ENCODE results near the gene VAMP2. TPM values are rescaled to one million over a fixed set of nuclear protein-coding genes. Genes with fewer than 3 reads are reported as not detected.

The VAMP2 gene
- total RNA-seq, 1 donor from 2014 or later, result 2.1 TPM

GRCh38 chr17:8166731-8167130 is 4.0 kb upstream of the VAMP2 start:
- Histone ChIP-seq H3K36me3 (ENCODE audit: control insufficient read depth, insufficient read depth, low read length) (no peaks in the 10 kb centered on the region), H3K27me3 (ENCODE audit: control insufficient read depth, insufficient read depth, low read length) (no peaks in the 10 kb centered on the region), H3K4me3 (ENCODE audit: low read depth, low read length) (no peak overlapping the region)
- no peak for TF ChIP-seq CTCF (IDR thresholded peaks at IDR 0.05; ENCODE audit: insufficient read depth, low read length, severe bottlenecking)
- DNase-seq (ENCODE audit: low read depth) (peak; percentile 48), FAIRE-seq (no peak)

- no peak for DNase-seq (ENCODE audit: low read depth)
- Histone ChIP-seq H3K27me3 (ENCODE audit: control insufficient read depth, insufficient read depth, low read length) (no peaks in the 10 kb centered on the region), H3K4me3 (ENCODE audit: low read depth, low read length) (no peak overlapping the region), H3K36me3 (ENCODE audit: control insufficient read depth, insufficient read depth, low read length) (peaks cover 11% of the 10 kb centered on the region)
- TF ChIP-seq CTCF (IDR thresholded peaks at IDR 0.05; ENCODE audit: insufficient read depth, low read length, severe bottlenecking), result no peak
- no peak for FAIRE-seq
Measured at GRCh38 chr17:8164815-8165131, 2.0 kb upstream of the VAMP2 start.

GRCh38 chr17:8163978-8164814 is 1.4 kb upstream of the VAMP2 start:
- Histone ChIP-seq H3K27me3 (ENCODE audit: control insufficient read depth, insufficient read depth, low read length) (no peaks in the 10 kb centered on the region), H3K4me3 (ENCODE audit: low read depth, low read length) (no peak overlapping the region), H3K36me3 (ENCODE audit: control insufficient read depth, insufficient read depth, low read length) (peaks cover 12% of the 10 kb centered on the region)
- no peak for TF ChIP-seq CTCF (IDR thresholded peaks at IDR 0.05; ENCODE audit: insufficient read depth, low read length, severe bottlenecking)
- FAIRE-seq, result no peak
- DNase-seq (ENCODE audit: low read depth), result peak; percentile 22

GRCh38 chr17:8162997-8163977 is 539 bp upstream of the VAMP2 start:
- DNase-seq (ENCODE audit: low read depth) (no peak), FAIRE-seq (no peak)
- no peak for TF ChIP-seq CTCF (IDR thresholded peaks at IDR 0.05; ENCODE audit: insufficient read depth, low read length, severe bottlenecking)
- Histone ChIP-seq H3K27me3 (ENCODE audit: control insufficient read depth, insufficient read depth, low read length) (no peaks in the 10 kb centered on the region), H3K36me3 (ENCODE audit: control insufficient read depth, insufficient read depth, low read length) (peaks cover 12% of the 10 kb centered on the region), H3K4me3 (ENCODE audit: low read depth, low read length) (peak overlapping the region; percentile 63)

- Histone ChIP-seq H3K36me3 (ENCODE audit: control insufficient read depth, insufficient read depth, low read length) (peaks cover 12% of the 10 kb centered on the region), H3K27me3 (ENCODE audit: control insufficient read depth, insufficient read depth, low read length) (no peaks in the 10 kb centered on the region), H3K4me3 (ENCODE audit: low read depth, low read length) (peak overlapping the region; percentile 63)
- no peak for DNase-seq (ENCODE audit: low read depth)
- no peak for TF ChIP-seq CTCF (IDR thresholded peaks at IDR 0.05; ENCODE audit: insufficient read depth, low read length, severe bottlenecking)
- no peak for FAIRE-seq
Measured at GRCh38 chr17:8161289-8162232, 1.2 kb downstream of the VAMP2 start.

Data from bronchial epithelial cell (primary cell).